IPS DF 6.9 (cell line): ENCODE results near the gene SAMD11.

Source experiments
- DNase-seq: peaks from one replicate; pipeline ENCODE4 v3.0.0-alpha.2; 2013; ENCODE audit warnings: low read depth, low spot score
- H3K27ac ChIP-seq: one replicate; pipeline ENCODE4 v1.5.1; 2013; ENCODE audit warnings: low read length, control low read depth
- H3K27me3 ChIP-seq: 2 replicates; pipeline ENCODE4 v1.6.1; 2013; ENCODE audit warnings: mild to moderate bottlenecking, low read length; ENCODE audit not compliant: control insufficient read depth, insufficient read depth
- H3K36me3 ChIP-seq: 2 replicates; pipeline ENCODE4 v1.6.1; 2013; ENCODE audit warnings: low read length; ENCODE audit not compliant: control insufficient read depth, insufficient read depth
- H3K4me1 ChIP-seq: 2 replicates; pipeline ENCODE4 v1.6.1; 2013; ENCODE audit warnings: low read length; ENCODE audit not compliant: control insufficient read depth, insufficient read depth
- H3K4me3 ChIP-seq: 2 replicates; pipeline ENCODE4 v1.5.1; 2013; ENCODE audit warnings: mild to moderate bottlenecking, low read length
- H3K9me3 ChIP-seq: 2 replicates; pipeline ENCODE4 v1.6.1; 2013; ENCODE audit warnings: low read length, inconsistent platforms; ENCODE audit not compliant: control insufficient read depth, insufficient read depth
- WGBS: extraction: QIAGEN DNeasy Blood & Tissue Kit; methylation state at CpG from one replicate; pipeline ENCODE4 v1.1.7; 2013; ENCODE audit warnings: mixed read lengths, missing lambda C conversion rate; ENCODE audit not compliant: insufficient read length, insufficient coverage; 5-methylcytosine and 5-hydroxymethylcytosine counted together

SAMD11 gene

DNA sequence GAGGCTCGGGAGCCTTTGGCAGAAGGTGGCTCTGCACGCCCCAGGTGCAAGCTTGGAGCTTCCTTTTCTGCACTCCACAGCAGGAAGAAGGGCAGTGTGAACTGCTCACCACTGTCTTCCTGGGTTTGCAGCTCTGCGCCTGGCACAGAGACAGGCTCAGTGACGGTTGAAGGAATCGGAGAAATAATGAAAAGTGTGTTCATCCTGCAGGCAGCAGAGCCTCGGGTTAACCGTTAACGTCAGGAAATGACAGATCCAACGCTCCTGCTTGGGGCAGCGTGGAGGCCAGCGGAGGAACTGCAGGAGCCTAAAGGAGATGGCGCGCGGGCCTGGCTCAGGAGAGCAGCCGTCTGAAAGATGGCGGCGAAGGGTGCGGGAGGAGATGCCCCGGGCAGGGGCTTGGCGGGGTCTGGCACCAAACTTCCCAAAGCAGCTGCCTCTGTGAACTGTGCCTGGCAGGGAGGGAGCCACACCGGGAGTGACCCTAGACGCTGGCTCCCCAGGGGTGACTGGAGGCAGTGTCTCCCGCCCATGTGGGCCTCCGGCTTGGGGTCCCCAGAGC is 10.9 kb upstream of the SAMD11 start:
- Histone ChIP-seq H3K27ac (no peak overlapping the region), H3K4me1 (no peaks in the 10 kb centered on the region), H3K4me3 (no peak overlapping the region), H3K9me3 (no peaks in the 10 kb centered on the region), H3K36me3 (no peaks in the 10 kb centered on the region), H3K27me3 (0 out of 2 replicates have a peak, but pooled peaks cover 1% of the 10 kb centered on the region)
- WGBS = no CpG with 5 or more reads among the region's 24 CpGs
- DNase-seq = no peak

DNA sequence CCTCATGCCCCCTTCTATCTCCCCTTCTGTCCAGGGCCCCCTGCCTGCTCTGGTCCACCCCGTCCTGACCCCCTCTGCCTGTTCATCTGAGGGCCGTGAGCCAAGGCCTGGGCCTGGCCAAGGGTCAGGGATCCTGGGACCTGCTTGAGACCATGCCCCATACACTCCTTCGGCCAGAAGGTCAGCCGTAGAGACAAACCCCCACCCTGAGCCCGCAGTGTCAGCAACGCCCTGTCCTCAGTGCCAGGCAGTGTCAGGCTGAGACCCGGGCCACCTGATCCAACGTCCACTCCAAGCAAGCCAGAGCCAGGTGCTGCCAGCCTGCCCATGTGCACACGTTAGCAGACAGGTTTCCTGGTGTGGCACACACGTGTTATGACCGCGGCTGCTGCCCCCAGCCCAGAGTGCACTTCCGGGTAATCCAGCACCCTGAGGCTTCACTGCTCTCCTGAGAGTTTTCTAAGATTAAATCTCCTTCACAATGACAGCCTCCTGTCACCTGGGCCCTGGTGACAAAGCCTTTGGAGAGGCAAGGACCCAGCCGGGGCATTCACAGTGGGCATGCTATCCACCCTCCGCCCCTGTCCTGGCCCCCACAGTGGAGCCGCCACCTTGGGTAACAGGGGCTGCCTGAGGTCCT is 10.1 kb upstream of the SAMD11 start:
- WGBS = no CpG with 5 or more reads among the region's 16 CpGs
- H3K27me3 ChIP-seq = peaks cover 1% of the 10 kb centered on the region; the same call in 1 of the 2 replicates
- no peak for DNase-seq

DNA sequence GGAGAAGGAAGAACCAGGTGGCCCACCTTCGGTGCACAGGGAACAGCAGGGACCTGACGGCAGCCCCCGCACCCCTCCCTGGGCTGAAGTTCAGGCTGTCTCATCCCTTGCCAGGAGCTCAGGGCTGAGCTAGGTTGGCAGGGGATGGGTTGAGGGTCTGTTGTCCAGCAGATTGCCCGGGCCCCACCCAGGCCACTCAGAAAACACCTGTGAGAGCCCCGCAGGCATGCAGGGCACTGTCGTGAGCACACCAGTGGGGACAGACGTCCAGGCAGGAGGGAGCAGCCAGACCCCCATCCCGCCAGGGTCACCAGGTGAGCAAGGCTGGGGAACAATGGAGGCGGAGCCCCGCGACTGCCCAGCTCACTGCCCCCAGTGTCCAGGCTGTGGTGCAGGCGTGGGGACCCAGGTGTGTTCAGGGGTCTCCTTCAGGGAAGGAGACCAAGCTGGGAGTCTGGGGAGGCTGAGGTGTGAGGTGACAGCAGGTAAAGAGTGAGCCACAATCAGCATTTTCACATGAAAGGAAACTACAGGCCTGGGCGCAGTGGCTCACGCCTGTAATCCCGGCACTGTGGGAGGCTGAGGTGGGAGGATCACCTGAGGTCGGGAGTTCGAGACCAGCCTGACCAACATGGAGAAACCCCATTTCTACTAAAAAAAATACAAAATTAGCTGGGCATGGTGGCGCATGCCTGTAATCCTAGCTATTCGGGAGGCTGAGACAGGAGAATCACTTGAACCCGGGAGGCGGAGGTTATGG is 9.4 kb upstream of the SAMD11 start:
- H3K4me1 ChIP-seq = no peaks in the 10 kb centered on the region
- no peaks in the 10 kb centered on the region for H3K9me3 ChIP-seq
- no peak overlapping the region for H3K27ac ChIP-seq
- H3K4me3 ChIP-seq = no peak overlapping the region
- no CpG with 5 or more reads among the region's 21 CpGs for WGBS
- H3K36me3 ChIP-seq = no peaks in the 10 kb centered on the region
- DNase-seq = no peak
- H3K27me3 ChIP-seq = peaks cover 1% of the 10 kb centered on the region; the same call in 1 of the 2 replicates

More for the DNA sequence above, 10.1 kb upstream of the SAMD11 start:
- Histone ChIP-seq H3K4me3 (no peak overlapping the region), H3K9me3 (no peaks in the 10 kb centered on the region), H3K4me1 (no peaks in the 10 kb centered on the region), H3K36me3 (no peaks in the 10 kb centered on the region), H3K27ac (no peak overlapping the region)

DNA sequence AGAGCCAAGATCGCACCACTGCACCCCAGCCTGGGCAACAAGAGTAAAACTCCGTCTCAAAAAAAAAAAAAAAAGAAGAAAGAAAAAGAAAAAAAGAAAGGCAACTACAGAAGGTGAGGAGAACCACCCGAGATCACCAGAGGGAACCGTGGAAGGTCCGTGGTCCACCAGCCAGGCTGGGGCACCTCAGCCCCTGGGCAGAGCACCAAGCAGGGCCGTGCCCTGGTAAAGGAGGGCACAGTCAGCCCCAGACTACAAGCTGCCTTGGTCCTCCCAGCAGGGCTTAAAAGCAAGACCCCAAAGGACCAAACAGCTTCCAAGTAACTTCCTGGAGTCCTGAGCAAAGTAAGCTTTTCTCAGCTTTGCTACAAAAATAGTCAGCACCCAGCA is 8.8 kb upstream of the SAMD11 start:
- Histone ChIP-seq H3K4me1 (no peaks in the 10 kb centered on the region), H3K27ac (no peak overlapping the region), H3K4me3 (no peak overlapping the region), H3K27me3 (peaks cover 2% of the 10 kb centered on the region), H3K36me3 (no peaks in the 10 kb centered on the region), H3K9me3 (no peaks in the 10 kb centered on the region)
- no peak for DNase-seq
- WGBS = no CpG with 5 or more reads among the region's 6 CpGs

DNA sequence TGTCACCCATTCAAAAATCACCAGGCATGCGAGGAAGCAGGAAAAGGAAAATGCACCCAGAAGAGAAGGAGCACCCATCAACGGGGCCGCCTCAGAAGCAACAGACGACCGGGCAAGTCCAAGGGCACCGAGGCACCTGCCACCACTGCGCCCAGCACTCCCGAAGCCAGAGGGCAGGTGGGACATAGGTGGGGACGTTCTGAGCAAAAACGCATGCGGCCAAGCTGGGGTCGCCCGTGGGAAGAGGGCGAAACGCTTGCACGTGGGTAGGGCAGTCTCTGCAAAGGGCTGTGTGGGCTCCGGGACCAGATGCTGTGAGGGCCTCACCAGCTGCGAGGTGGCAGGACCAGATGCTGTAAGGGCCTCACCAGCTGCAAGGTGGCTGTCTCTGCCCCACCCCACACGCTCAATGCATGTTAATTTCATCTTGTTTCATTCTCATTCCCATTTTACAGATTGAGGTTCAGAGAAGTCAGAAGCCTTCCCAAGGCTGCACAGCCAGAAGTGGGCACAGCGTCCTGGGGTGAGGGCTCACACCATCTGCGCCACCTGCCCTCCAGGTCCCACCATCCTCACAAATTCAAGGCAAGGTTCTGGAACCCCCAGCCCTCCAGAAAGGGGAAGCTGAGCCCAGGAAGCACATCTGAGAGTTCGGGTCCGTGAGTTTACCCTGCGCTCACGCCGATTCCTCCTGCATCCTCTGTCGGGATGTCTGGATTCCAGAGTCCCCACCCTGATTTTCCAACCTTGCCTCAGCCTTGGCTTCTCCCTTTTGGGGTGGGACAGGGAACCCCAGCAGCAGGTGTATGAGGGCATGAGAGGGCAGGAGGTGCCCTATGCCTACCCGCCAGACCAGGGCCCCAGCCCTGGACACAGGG is 8.2 kb upstream of the SAMD11 start:
- Histone ChIP-seq H3K9me3 (no peaks in the 10 kb centered on the region), H3K4me3 (no peak overlapping the region), H3K27ac (no peak overlapping the region), H3K27me3 (peaks cover 8% of the 10 kb centered on the region), H3K36me3 (no peaks in the 10 kb centered on the region), H3K4me1 (peaks cover 2% of the 10 kb centered on the region)
- no CpG with 5 or more reads among the region's 28 CpGs for WGBS
- DNase-seq = no peak

DNA sequence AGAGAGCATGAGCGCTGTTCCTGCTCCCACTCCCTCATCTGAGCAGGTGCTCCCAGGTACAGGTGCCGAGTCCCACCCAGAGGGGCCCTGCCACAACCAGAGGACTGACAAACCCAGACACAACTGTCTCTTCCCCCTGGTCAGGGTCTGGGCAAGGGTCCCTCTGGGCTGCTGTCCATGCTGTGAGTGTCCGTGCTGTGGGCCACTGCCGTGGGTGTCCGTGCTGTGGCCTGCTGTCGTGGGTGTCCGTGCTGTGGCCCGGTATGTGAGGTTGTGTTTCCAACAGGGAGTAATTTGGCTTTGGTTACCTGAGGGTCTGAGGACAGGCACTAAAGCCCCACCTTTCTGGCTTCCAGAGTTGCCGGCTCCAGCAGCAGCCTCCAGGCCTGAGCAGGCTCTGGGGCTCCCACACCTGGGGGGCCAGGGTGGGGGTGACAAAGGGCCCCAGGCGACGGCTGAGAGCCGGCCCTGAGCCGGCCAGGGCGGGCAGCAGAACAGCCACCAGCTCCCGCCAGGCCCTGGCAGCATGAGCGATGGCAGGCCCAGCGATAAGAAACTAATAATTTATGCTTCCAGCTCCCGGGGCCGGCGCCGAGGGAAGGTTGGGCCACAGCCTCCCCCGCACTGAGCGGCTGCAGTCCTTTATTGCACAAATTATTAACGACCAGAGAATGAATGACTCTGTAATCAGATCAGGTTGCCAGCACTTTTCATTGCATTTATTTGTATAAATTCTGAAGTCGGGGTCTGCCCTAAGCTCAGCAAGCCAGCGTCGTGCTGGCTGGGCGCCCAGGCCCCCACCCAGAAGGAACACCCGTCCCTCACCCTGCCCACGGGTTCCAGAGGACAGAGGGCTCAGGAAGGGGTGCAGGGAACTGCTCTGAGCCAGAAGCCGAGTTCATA is 7.3 kb upstream of the SAMD11 start:
- H3K27ac ChIP-seq = no peak overlapping the region

DNA sequence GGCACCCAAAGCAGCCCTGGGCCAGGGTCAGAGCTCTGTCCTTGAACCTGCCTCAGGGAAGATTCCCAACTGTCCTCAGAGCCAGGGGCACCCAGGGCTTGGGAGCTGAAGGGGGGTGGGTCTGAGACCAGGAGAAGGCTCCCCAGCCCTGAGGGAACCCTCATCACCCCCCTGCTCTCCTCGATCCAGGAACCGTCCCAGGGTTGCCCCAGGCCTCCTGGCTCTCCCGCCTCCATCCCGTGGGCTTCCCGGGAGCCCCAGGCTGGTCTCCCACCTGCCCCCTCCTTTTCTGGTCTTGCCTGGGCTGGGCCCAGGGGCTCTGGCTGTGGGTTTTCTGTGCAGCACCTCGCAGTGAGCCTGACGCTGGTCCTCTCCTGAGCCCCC is 6.7 kb upstream of the SAMD11 start:
- no peak for DNase-seq
- WGBS = no CpG with 5 or more reads among the region's 7 CpGs
- Histone ChIP-seq H3K4me1 (peaks cover 7% of the 10 kb centered on the region), H3K4me3 (no peak overlapping the region), H3K27ac (no peak overlapping the region), H3K9me3 (no peaks in the 10 kb centered on the region), H3K36me3 (no peaks in the 10 kb centered on the region), H3K27me3 (peaks cover 20% of the 10 kb centered on the region)

More for the DNA sequence above, 7.3 kb upstream of the SAMD11 start:
- DNase-seq = no peak
- H3K4me1 ChIP-seq = peaks cover 6% of the 10 kb centered on the region
- no peak overlapping the region for H3K4me3 ChIP-seq
- no CpG with 5 or more reads among the region's 31 CpGs for WGBS
- peaks cover 13% of the 10 kb centered on the region for H3K27me3 ChIP-seq
- no peaks in the 10 kb centered on the region for H3K9me3 ChIP-seq
- H3K36me3 ChIP-seq = no peaks in the 10 kb centered on the region

DNA sequence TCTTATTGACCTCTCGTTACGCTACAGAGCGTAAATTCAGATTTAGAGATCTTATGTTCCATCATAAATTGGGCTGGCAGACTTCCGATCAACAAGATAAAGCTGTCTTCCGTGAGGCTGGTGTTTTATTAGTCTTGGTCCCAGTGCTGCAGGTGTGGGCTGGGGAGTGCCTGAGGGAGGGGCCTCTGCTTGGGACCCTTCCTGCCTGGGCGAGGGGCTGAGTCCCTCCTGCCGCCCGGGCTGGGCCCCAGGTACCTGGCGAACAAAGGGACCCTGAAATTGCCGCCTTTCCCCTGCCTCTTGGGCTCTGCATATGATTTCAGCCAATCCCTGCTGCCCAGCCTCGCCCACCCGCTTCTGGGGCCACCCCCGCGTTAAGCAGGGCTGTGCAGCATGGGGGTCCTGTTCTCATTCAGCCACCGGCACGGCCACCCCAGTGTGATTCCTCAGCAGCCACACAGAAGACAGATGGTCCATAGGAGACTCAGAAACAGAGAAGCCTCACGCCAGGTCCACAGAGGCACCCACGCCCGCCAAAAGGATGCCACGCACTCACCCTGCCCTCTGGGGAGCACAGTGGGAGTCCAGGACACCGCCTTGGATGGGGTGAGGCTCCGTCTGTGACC is 6.1 kb upstream of the SAMD11 start:
- Histone ChIP-seq H3K9me3 (no peaks in the 10 kb centered on the region), H3K27me3 (peaks cover 24% of the 10 kb centered on the region), H3K4me1 (peaks cover 7% of the 10 kb centered on the region), H3K36me3 (no peaks in the 10 kb centered on the region), H3K4me3 (no peak overlapping the region), H3K27ac (no peak overlapping the region)
- no peak for DNase-seq
- no CpG with 5 or more reads among the region's 22 CpGs for WGBS

DNA sequence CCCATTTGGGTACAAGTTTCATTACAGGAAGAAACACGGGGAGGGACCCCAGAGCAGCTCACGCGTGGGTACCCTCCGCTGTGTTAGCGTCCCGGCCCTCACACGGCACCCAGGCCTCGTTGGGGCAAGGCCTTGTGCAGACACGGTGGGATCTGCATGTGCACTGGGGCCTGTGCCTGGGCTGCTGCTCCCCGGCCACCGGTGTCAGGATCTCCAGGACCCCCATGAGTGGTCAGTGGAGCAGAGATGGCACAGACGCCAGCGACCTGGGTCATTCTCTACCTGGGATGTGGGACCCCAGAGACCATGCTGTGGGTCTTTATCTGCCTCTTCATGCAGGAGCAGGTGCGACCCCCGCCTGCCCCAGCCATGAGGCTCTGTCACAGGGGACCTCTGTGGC is 5.4 kb upstream of the SAMD11 start:
- DNase-seq = no peak
- peaks cover 31% of the 10 kb centered on the region for H3K27me3 ChIP-seq
- no peaks in the 10 kb centered on the region for H3K9me3 ChIP-seq
- H3K27ac ChIP-seq = no peak overlapping the region
- peaks cover 13% of the 10 kb centered on the region for H3K4me1 ChIP-seq
- no peaks in the 10 kb centered on the region for H3K36me3 ChIP-seq
- no peak overlapping the region for H3K4me3 ChIP-seq
- no CpG with 5 or more reads among the region's 15 CpGs for WGBS
